Measurements from ENCODE around the gene PAK3.

- no peak for TF ChIP-seq CTCF (IDR thresholded peaks at IDR 0.05; ENCODE audit: low read length)
- no peak for TF ChIP-seq EZH2 (optimal IDR thresholded peaks at IDR 0.05; ENCODE audit: low read depth, low read length)
- TF ChIP-seq EZH2phosphoT487 (IDR thresholded peaks at IDR 0.05; ENCODE audit: low read length) = no peak
Observed at GRCh38 chrX:111265486-111265885, 169.5 kb downstream of the PAK3 start.
